Left renal cortex interstitium (tissue), 4 donors: ENCODE data around the gene MUC13. TPM values are rescaled to one million over a fixed set of nuclear protein-coding genes. Genes with fewer than 3 reads are reported as not detected.
A peak's percentile ranks its signal among the peaks of the same experiment; 100 is the strongest.

ENCODE experiments used
- DNase-seq, 4 donors: peaks; one replicate each; pipeline ENCODE4 v3.0.0-alpha.2; 2013; ENCODE audit warnings: low read depth in 4 of 4, low spot score in 2 of 4, missing footprints in 1 of 4
- polyA plus RNA-seq, 4 donors: library from polyadenylated mRNA; unstranded; fragments of 120-200 nt; gene quantifications; one replicate each; pipeline ENCODE4 v1.2.1, GENCODE V29; 2013; ENCODE audit not compliant: insufficient read length in 4 of 4

The MUC13 gene
- polyA plus RNA-seq, 4 donors: 0.16 TPM; not detected in 3

- DNase-seq: no peak
These were observed 17.1 kb upstream of the MUC13 start for GRCh38 chr3:124951511-124952281.

- DNase-seq: no peak
These were observed 15.5 kb upstream of the MUC13 start for GRCh38 chr3:124950026-124950425.

GRCh38 chr3:124942613-124943012 lies 8.1 kb upstream of the MUC13 start:
- no peak for DNase-seq

DNA sequence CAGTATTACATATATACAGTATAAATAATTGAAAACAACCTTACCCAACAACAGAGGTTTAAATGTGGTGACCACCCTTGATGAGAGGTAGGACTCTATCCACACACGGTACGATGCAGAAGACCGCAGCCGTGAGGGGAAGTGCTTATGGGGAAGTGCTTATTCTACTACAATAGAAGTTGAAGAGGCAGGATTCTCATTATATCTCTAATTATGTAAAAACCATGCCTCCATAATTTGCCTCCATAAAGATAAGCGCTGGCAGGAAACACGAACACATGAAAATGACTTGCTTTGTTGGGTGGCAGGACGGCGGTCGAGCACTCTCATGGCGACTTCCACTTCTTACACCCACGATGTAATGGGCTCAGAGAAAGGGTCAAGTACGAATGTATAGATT lies 7.2 kb upstream of the MUC13 start:
- no peak for DNase-seq

DNA sequence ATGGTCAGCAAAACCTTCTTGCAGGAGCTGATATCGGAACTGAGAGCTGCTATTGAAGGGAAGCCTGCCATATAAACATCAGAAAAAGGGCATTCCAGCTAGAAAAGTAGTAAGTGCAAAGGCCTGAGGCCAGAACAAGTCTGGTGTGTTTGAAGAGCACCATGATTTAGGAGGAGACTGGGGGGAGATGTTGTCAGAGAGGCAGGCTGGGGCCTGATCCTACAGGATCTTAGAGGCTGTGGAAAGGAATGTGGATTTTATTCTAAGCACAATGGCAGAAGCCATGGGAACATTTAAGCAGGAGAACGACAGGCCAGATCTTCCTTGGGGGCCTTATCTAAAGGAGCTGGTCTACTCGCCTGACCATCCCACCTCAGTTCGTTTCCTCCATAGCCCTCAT lies 5.1 kb upstream of the MUC13 start:
- no peak for DNase-seq

GRCh38 chr3:124938896-124939295 lies 4.3 kb upstream of the MUC13 start:
- DNase-seq: no peak

DNA sequence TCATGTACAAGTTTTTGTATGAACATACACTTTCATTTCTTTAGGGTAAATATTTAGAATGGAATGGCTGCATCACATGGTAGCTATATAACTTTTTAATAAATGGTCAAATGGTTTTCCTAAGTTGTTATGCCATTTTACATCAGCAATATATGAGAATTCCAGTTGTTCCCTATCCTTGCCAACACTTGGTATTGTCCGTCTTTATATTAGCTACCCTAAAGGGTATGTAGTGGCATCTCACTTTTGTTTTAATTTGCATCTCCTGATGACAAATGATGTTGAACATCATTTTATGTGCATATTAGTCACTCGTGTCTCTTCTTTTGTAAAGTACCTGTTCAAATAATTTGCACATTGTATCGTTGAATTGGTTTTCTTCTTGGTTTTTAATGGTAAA lies 2.5 kb upstream of the MUC13 start:
- no peak for DNase-seq

- DNase-seq: no peak
These were observed 1.4 kb upstream of the MUC13 start for GRCh38 chr3:124935794-124936542.

DNA sequence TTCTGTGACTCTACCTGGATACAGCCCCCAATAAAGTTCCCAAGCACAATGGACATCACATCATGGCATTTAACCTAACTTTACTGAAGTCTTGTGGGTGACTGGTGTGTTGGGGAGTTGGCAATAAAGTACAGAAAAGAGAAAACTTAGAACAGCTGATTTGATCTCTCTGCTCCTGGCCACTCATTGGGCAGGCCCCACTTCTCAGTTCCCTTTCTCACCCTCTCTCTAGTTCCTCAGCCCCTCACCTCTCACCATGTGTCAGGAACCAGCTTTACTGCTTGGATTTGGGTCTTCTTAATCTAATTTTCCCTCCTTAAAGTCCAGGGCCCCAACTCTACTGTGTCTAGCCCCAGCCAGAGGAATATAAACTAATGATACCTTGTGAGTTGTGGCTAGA lies 713 bp upstream of the MUC13 start:
- DNase-seq: no peak

DNA sequence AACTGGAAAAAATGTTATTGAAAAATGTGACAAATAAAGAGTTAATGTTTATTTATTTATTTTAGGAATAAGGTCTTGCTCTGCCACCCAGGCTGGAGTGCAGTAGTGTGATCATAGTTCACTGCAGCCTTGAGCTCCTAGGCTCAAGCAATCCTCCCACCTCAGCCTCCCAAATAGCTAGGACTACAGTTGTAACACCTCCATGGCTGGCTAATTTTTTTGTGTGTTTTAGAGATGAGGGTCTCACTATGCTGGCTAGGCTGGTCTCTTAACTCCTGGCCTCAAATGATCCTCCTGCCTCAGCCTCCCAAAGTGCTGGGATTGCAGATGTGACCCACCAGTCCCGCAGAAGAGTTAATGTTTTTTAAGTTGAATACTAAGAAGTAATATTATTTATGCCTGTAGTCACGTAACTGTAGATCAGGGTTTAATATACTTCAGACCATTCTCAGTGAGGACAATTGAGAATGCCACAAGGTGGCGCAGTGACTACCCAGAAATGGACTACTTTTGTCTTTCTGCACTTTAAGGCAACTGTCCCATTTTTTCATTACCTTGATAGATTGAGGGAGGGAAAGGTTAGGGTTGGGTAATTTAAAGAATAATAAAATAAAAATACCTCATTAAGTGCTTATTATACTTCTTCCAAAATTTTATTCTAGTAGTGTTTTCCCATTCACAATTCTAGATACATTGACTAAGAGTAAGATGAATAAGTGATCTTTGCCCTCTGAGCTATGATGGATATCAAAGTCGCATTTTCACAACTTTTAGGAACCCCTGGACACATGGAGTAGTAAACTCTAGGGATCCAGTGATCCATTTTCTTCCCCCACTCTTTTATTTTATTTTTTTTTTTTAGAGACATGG lies 6.0 kb downstream of the MUC13 start:
- DNase-seq: peak; percentile 17 to 51 (median 24)

- DNase-seq: no peak
These were observed 6.9 kb downstream of the MUC13 start for GRCh38 chr3:124927574-124928045.

DNA sequence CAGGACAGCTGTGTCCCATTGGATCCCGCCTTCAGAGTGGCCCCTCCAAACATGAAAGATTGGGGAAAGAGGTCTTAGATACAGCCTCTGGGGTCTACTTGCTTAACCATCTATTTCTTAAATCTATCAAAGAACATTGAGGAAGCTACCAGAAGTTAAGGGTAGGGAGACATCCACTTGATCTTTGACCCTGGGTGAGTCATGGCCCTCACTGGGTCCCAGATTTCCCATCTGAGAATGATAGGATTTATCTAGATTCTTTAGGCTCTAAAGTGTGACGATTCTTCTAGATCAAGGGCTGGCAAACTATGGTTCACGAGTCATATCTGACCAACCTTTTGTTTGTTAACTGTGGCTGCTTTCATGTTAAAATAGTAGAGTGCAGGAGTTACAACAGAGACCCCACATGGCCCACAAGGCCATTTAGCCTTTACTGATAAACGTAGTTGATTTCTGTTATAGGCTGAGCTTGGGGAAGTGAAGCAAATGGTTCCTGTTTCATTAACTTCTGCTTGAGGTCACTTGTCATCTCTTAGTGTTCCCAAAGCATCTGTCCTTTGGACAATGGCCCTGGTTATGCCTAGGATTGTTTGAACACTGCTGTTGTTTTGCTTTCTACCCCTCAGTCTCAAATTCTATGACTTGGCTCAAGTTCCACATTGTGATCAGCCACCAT lies 8.0 kb downstream of the MUC13 start:
- DNase-seq: no peak

- no peak for DNase-seq
These were observed 9.8 kb downstream of the MUC13 start for GRCh38 chr3:124924741-124925140.

GRCh38 chr3:124923833-124924232 lies 10.7 kb downstream of the MUC13 start:
- DNase-seq: no peak

GRCh38 chr3:124920718-124921117 lies 13.8 kb downstream of the MUC13 start:
- no peak for DNase-seq

DNA sequence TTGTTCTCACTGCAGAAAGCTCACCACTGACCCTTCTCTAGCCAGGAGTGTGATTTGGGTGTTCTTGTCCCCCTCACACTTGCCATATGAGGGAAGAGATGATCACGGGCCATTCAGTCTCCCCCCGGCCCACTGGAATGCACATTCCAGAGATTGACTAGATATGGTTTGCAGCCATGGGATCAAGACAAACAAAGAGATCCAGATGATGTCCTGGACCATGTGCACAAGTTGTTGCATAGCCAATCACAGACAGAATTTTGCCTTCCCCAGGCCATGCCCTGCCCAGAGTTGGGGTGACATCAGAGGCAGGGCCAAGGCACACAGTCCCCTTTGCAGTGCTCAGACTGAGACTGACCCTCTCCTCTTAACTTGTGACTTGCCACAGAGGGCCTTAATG lies 14.8 kb downstream of the MUC13 start:
- no peak for DNase-seq

DNA sequence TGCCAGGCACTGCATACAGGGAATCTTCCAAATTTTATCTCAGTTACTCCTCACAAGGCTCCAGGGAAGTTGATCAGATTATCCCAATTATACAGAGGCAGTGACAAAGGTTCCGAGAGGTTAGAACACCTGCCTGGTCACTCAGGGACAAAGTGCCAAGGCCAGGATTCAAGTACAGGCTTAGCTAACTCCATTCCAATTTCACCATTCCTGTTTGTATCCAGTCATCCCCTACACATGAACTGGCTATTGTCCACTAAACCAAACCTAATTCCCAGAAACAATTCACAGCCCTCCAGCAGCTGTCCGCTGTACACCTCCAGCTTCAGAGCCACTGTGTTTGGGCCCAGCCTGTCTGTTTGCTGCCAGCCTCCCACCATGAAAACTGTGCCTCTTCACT lies 16.0 kb downstream of the MUC13 start:
- no peak for DNase-seq

DNA sequence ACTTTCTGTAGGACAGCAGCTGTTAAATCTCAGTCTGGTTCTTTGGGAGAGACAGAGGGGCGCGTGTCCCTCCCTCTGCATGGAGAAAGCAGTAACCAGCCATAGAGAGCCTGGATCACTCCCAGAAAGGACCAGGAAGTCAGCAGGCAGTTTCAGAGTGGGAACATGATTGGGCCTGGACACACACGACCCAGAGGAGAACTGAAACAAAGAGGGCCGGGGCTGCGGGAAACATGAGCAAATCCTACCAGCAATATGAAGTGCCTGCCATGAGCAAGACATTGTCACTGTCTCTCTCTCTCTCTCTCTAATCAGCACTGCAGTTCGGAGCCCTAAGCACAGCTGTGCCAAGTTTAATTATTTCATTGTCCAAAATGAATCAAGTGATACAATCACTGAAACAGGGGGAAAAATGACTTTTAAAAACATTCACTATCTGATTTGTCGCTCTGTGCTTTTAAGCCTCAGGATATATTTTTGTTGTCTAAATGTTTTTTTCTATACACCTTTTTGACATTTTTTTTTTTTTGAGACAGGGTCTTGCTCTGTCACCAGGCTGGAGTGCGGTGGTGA lies 17.6 kb downstream of the MUC13 start:
- DNase-seq: no peak

DNA sequence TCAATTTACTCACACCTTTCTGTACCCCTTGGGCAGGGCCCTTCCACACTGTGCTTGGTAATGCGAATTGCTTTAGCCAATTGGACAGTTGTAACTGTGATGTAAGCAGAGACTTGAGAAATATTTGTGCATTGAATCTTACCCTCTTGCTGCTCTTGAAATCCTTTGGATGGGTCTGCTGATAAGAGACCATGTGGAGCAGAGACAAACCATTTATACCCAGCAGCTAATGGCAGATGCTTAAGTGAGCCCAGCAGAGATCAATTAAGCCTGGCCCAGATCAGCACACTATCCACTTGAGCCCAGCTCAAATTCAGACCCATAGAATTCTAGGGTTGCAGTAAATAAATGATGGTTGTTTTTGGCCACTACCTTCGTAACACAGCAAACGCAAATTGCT lies 19.3 kb downstream of the MUC13 start:
- DNase-seq: no peak

DNA sequence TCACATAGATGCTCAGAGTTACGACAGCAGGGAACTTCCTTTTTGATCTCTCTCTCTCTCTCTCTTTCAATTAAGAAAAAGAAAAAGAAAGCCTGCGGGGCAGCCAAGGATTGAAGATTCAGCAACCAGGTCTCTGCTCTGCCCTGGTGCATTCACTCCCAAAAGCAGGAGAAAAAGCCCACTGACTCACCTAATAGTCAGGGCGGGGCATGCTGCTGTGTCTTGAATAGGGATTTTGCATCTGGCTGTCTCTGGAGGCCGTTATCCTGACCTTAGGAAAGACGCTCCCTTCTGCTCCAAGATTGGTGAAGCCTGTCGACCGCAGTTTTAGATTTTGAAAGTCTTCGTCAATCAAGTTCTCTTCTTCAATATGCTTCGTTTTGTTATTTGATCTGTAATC lies 26.6 kb downstream of the MUC13 start:
- DNase-seq: no peak
